Measurements from ENCODE around the gene UST. TPM values are rescaled to one million over a fixed set of nuclear protein-coding genes. Genes with fewer than 3 reads are reported as not detected.

Gene UST
- total RNA-seq, 2 experiments from 2014 or later: 1.9 to 3.7 TPM

- Mint-ChIP-seq H3K27me3 (no peaks in the 10 kb centered on the region), H3K4me3 (no peak overlapping the region), H3K27ac (no peak overlapping the region), H3K9me3 (no peaks in the 10 kb centered on the region), H3K4me1 (ENCODE audit: low read depth) (peaks cover 12% of the 10 kb centered on the region), H3K36me3 (ENCODE audit: low read depth) (no peaks in the 10 kb centered on the region)
- Histone ChIP-seq H3K4me1 (ENCODE audit: insufficient read depth, low read length) (peaks cover 6% of the 10 kb centered on the region), H3K4me3 (ENCODE audit: low read length) (no peak overlapping the region), H3K9me3 (ENCODE audit: control insufficient read depth in 1 of 2, insufficient read depth in 1 of 2, low read length in 2 of 2) (no peaks in the 10 kb centered on the region), H3K27ac (ENCODE audit: low read depth in 1 of 2, low read length in 2 of 2) (no peak overlapping the region), H3K27me3 (ENCODE audit: control insufficient read depth in 1 of 2, insufficient read depth in 2 of 2, low read length in 2 of 2) (no peaks in the 10 kb centered on the region), H3K36me3 (ENCODE audit: insufficient read depth, low read length) (no peaks in the 10 kb centered on the region)
- ATAC-seq (ENCODE audit: poor library complexity) (no peak), DNase-seq (no peak)
- ChIA-PET POLR2A (no interaction called here), CTCF (interaction anchor here (0.9 kb wide), 1 partner anchor 13 kb away, joined by 3 read pairs; no protein-coding TSS in a partner anchor)
- intact Hi-C loops (cut with DNase I, micrococcal nuclease): no loop called here
- no peak for TF ChIP-seq CTCF (IDR thresholded peaks at IDR 0.05)
Observed at GRCh38 chr6:149108749-149109100, 361.9 kb downstream of the UST start.

DNA sequence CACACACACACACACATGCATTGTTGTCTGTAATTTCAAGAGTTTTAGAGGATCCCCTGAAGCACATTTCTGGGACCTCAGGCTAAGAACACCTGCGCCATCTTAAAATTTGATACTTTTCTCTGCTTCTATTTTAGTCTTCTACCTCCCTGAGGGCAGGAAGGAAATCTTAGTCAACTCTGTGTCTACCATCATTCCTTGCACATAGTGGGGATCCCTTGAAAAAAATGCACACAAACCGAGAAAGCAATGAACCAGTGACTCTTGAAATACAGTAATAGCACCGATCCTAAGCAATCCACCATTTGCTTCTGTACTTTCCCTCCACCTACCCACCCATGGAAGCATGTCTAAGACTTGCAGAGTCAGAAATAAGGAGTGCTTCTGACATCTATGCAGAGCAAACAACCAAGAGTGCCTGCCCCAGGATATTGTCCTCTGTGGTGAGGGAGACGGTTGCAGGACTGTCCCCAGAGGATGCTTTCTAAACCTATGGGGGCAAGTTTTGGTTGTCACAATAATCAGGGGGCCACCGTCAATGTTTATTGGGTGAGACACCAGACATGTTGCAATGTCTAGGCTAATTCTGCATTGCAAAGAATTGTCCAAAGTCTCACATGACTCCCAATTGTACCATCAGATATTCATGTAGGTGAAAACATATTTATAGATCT is 362.7 kb downstream of the UST start:
- intact Hi-C loops (cut with DNase I, micrococcal nuclease): no loop called here
- H3K4me1 Mint-ChIP-seq (ENCODE audit: low read depth): peaks cover 12% of the 10 kb centered on the region
- no peaks in the 10 kb centered on the region for H3K27me3 Mint-ChIP-seq
- no peak overlapping the region for H3K27ac Mint-ChIP-seq
- DNase-seq: no peak
- Histone ChIP-seq H3K9me3 (ENCODE audit: control insufficient read depth in 1 of 2, insufficient read depth in 1 of 2, low read length in 2 of 2) (no peaks in the 10 kb centered on the region), H3K4me3 (ENCODE audit: low read length) (no peak overlapping the region), H3K27ac (ENCODE audit: low read depth in 1 of 2, low read length in 2 of 2) (no peak overlapping the region), H3K36me3 (ENCODE audit: insufficient read depth, low read length) (no peaks in the 10 kb centered on the region), H3K4me1 (ENCODE audit: insufficient read depth, low read length) (peaks cover 6% of the 10 kb centered on the region), H3K27me3 (ENCODE audit: control insufficient read depth in 1 of 2, insufficient read depth in 2 of 2, low read length in 2 of 2) (no peaks in the 10 kb centered on the region)
- H3K36me3 Mint-ChIP-seq (ENCODE audit: low read depth): no peaks in the 10 kb centered on the region
- ATAC-seq (ENCODE audit: poor library complexity): no peak
- POLR2A ChIA-PET: no interaction called here
- CTCF ChIA-PET: interaction anchor here (0.9 kb wide), 1 partner anchor 14 kb away, joined by 3 read pairs; no protein-coding TSS in a partner anchor
- no peak overlapping the region for H3K4me3 Mint-ChIP-seq
- H3K9me3 Mint-ChIP-seq: no peaks in the 10 kb centered on the region
- no peak for TF ChIP-seq CTCF (IDR thresholded peaks at IDR 0.05)

- no peak overlapping the region for H3K27ac Mint-ChIP-seq
- CTCF ChIA-PET: interaction anchor here (1.1 kb wide), 1 partner anchor 53 kb away, joined by 3 read pairs; no protein-coding TSS in a partner anchor
- DNase-seq: no peak
- POLR2A ChIA-PET: interaction anchor here (1.1 to 1.5 kb wide), 2 partner anchors 17 to 21 kb away, joined by 3 read pairs; no protein-coding TSS in a partner anchor
- no peaks in the 10 kb centered on the region for H3K9me3 ChIP-seq (ENCODE audit: control insufficient read depth in 1 of 2, insufficient read depth in 1 of 2, low read length in 2 of 2)
- no peak overlapping the region for H3K4me3 ChIP-seq (ENCODE audit: low read length)
- no peaks in the 10 kb centered on the region for H3K27me3 Mint-ChIP-seq
- no peak for ATAC-seq (ENCODE audit: poor library complexity)
- peaks cover 6% of the 10 kb centered on the region for H3K4me1 ChIP-seq (ENCODE audit: insufficient read depth, low read length)
- H3K36me3 Mint-ChIP-seq (ENCODE audit: low read depth): no peaks in the 10 kb centered on the region
- intact Hi-C loops (cut with DNase I, micrococcal nuclease): no loop called here
- no peak overlapping the region for H3K27ac ChIP-seq (ENCODE audit: low read depth in 1 of 2, low read length in 2 of 2)
- no peaks in the 10 kb centered on the region for H3K27me3 ChIP-seq (ENCODE audit: control insufficient read depth in 1 of 2, insufficient read depth in 2 of 2, low read length in 2 of 2)
- H3K9me3 Mint-ChIP-seq: no peaks in the 10 kb centered on the region
- H3K36me3 ChIP-seq (ENCODE audit: insufficient read depth, low read length): no peaks in the 10 kb centered on the region
- TF ChIP-seq CTCF (IDR thresholded peaks at IDR 0.05): no peak
- no peak overlapping the region for H3K4me3 Mint-ChIP-seq
- H3K4me1 Mint-ChIP-seq (ENCODE audit: low read depth): peaks cover 16% of the 10 kb centered on the region
Observed at GRCh38 chr6:149111556-149112115, 364.8 kb downstream of the UST start.

All from CD4-positive, alpha-beta T cell (primary cell).